ENCODE data around the gene SIAE. TPM values are rescaled to one million over a fixed set of nuclear protein-coding genes. Genes with fewer than 3 reads are reported as not detected.

Gene SIAE
- total and polyA plus RNA-seq, 2 experiments from 2014 or later: 24.0 to 35.5 TPM

DNA sequence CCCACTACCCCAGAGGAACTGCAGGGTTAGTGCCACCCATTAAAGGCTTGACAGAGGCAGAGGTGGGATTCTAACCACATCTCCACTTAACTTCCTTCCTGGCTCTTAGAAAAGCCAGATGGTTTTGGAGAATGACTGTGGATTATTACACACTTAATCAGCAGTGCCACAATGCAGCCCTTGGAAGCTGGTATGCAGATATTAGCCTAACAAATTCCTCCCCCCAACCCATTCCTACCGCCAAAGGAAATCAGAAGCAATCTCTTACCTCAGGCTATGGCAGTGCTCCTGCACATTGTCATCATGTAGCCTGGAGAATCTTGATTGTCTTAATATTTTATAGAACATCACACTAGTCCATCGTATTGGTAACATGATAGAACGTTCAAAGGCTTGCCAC lies 43.1 kb upstream of the SIAE start:
- Histone ChIP-seq H3K4me3 (no peak overlapping the region), H4K20me1 (ENCODE audit: insufficient read depth, poor library complexity, severe bottlenecking) (no peaks in the 10 kb centered on the region), H3K4me2 (no peak overlapping the region), H3K36me3 (replicated peaks; ENCODE audit: insufficient read depth, low read depth) (no peaks in the 10 kb centered on the region), H2AFZ (no peak overlapping the region), H3K27ac (no peak overlapping the region), H3K27me3 (peaks cover 60% of the 10 kb centered on the region), H3K4me1 (ENCODE audit: insufficient read depth) (peaks cover 11% of the 10 kb centered on the region), H3K9me3 (ENCODE audit: low read depth) (no peaks in the 10 kb centered on the region), H3K79me2 (no peaks in the 10 kb centered on the region), H3K9me2 (replicated peaks; ENCODE audit: insufficient read depth) (no peaks in the 10 kb centered on the region)
- TF ChIP-seq, protein P1, sequence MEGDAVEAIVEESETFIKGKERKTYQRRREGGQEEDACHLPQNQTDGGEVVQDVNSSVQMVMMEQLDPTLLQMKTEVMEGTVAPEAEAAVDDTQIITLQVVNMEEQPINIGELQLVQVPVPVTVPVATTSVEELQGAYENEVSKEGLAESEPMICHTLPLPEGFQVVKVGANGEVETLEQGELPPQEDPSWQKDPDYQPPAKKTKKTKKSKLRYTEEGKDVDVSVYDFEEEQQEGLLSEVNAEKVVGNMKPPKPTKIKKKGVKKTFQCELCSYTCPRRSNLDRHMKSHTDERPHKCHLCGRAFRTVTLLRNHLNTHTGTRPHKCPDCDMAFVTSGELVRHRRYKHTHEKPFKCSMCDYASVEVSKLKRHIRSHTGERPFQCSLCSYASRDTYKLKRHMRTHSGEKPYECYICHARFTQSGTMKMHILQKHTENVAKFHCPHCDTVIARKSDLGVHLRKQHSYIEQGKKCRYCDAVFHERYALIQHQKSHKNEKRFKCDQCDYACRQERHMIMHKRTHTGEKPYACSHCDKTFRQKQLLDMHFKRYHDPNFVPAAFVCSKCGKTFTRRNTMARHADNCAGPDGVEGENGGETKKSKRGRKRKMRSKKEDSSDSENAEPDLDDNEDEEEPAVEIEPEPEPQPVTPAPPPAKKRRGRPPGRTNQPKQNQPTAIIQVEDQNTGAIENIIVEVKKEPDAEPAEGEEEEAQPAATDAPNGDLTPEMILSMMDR (IDR thresholded peaks at IDR 0.05; ENCODE audit: poor library complexity): no peak
- 71% methylated on average over 3 of the region's 3 CpGs for WGBS (ENCODE audit: low lambda C conversion rate, missing lambda C conversion rate)
- DNase-seq (ENCODE audit: low spot score): no peak

DNA sequence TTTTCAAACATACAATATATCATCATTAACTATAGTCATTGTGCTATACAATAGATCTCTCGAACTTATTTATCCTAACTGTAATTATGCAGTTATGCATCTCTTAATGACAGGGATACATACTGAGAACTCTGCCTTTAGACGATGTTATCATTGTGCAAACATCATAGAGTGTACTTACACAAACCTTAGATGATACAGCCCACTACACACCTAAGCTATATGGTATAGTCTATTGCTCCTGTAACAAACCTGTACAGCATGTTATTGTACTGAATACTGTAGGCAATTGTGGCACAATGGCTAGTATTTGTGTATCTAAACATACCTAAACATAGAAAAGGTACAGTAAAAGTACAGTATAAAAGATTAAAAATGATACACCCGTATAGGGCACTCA lies 38.9 kb upstream of the SIAE start:
- Histone ChIP-seq H3K79me2 (no peaks in the 10 kb centered on the region), H2AFZ (no peak overlapping the region), H3K36me3 (replicated peaks; ENCODE audit: insufficient read depth, low read depth) (no peaks in the 10 kb centered on the region), H3K4me1 (ENCODE audit: insufficient read depth) (peaks cover 2% of the 10 kb centered on the region), H3K4me3 (no peak overlapping the region), H3K4me2 (no peak overlapping the region), H3K27me3 (peaks cover 19% of the 10 kb centered on the region), H3K9me3 (ENCODE audit: low read depth) (no peaks in the 10 kb centered on the region), H4K20me1 (ENCODE audit: insufficient read depth, poor library complexity, severe bottlenecking) (no peaks in the 10 kb centered on the region), H3K27ac (no peak overlapping the region), H3K9me2 (replicated peaks; ENCODE audit: insufficient read depth) (no peaks in the 10 kb centered on the region)
- WGBS (ENCODE audit: low lambda C conversion rate, missing lambda C conversion rate): 69% methylated on average over 3 of the region's 3 CpGs
- TF ChIP-seq, protein P1 (IDR thresholded peaks at IDR 0.05; ENCODE audit: poor library complexity): no peak
- TF ChIP-seq EZH2 (IDR thresholded peaks at IDR 0.05; ENCODE audit: borderline replicate concordance) (no peak), EZH2phosphoT487 (IDR thresholded peaks at IDR 0.05; ENCODE audit: low read depth, severe bottlenecking, unreplicated experiment) (no peak)
- no peak for DNase-seq (ENCODE audit: low spot score)

DNA sequence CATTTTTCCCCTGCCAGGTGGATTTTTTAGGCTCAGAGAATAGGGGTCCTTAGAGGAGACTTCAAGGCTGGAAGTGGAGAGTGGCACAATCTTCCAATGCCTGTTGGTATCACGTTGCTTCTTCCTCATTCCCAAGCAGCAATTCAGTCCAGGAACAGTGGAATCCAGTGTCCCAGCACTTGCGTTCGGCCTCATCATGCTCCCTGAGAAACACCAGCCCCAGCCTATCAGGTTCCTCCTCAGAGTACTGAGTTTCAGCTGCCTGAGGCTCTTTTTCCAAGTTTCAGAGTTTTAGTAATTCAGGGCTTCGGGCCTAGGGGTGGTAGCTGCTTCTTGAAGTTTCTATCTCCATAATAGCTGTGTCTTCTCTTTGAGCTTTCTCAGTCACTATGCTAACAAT lies 34.3 kb upstream of the SIAE start:
- TF ChIP-seq, protein P1 (IDR thresholded peaks at IDR 0.05; ENCODE audit: poor library complexity): no peak
- no peak for TF ChIP-seq EZH2phosphoT487 (IDR thresholded peaks at IDR 0.05; ENCODE audit: low read depth, severe bottlenecking, unreplicated experiment)
- no peak for TF ChIP-seq EZH2 (IDR thresholded peaks at IDR 0.05; ENCODE audit: borderline replicate concordance)
- Histone ChIP-seq H3K27me3 (no peaks in the 10 kb centered on the region), H3K36me3 (replicated peaks; ENCODE audit: insufficient read depth, low read depth) (no peaks in the 10 kb centered on the region), H3K27ac (no peak overlapping the region), H3K9me2 (replicated peaks; ENCODE audit: insufficient read depth) (no peaks in the 10 kb centered on the region), H3K4me3 (no peak overlapping the region), H3K4me2 (no peak overlapping the region), H3K9me3 (ENCODE audit: low read depth) (no peaks in the 10 kb centered on the region), H3K4me1 (ENCODE audit: insufficient read depth) (no peaks in the 10 kb centered on the region), H3K79me2 (no peaks in the 10 kb centered on the region), H2AFZ (no peak overlapping the region), H4K20me1 (ENCODE audit: insufficient read depth, poor library complexity, severe bottlenecking) (no peaks in the 10 kb centered on the region)
- WGBS (ENCODE audit: low lambda C conversion rate, missing lambda C conversion rate): 84% methylated on average over 4 of the region's 4 CpGs
- no peak for DNase-seq (ENCODE audit: low spot score)

DNA sequence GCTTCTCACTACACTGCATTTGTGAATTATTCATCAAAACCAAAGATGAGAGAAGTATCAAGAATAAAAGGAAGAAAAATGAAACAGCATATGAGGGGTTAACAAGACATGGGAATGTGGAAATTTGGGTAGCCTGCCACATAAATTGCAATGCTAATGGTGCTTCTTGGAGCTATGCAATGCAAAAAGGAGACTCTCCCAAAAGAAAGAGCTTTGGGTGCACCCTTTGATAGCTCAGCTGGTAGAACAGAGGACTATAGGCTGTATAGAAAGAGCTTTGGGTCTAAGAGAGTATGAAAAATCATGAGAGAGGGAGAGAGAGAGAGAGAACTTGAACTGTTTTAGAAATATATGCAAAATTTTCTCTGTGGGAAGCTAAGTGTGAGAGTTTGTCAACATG lies 26.5 kb upstream of the SIAE start:
- Histone ChIP-seq H3K9me2 (replicated peaks; ENCODE audit: insufficient read depth) (no peaks in the 10 kb centered on the region), H2AFZ (no peak overlapping the region), H3K27ac (no peak overlapping the region), H3K4me2 (no peak overlapping the region), H3K36me3 (replicated peaks; ENCODE audit: insufficient read depth, low read depth) (no peaks in the 10 kb centered on the region), H3K79me2 (no peaks in the 10 kb centered on the region), H3K27me3 (peaks cover 4% of the 10 kb centered on the region), H4K20me1 (ENCODE audit: insufficient read depth, poor library complexity, severe bottlenecking) (no peaks in the 10 kb centered on the region), H3K9me3 (ENCODE audit: low read depth) (no peaks in the 10 kb centered on the region), H3K4me3 (no peak overlapping the region), H3K4me1 (ENCODE audit: insufficient read depth) (no peaks in the 10 kb centered on the region)
- TF ChIP-seq, protein P1 (IDR thresholded peaks at IDR 0.05; ENCODE audit: poor library complexity): no peak
- no peak for TF ChIP-seq EZH2phosphoT487 (IDR thresholded peaks at IDR 0.05; ENCODE audit: low read depth, severe bottlenecking, unreplicated experiment)
- DNase-seq (ENCODE audit: low spot score): no peak

Data from hepatocyte (in vitro differentiated cells).